ENCODE data around the gene SLC35E2B.
"Not testable (repeated sequence)": the region's sequence is repeated elsewhere in the genome, so short reads cannot be mapped to it uniquely, and the experiment has no call there.

SLC35E2B gene

DNA sequence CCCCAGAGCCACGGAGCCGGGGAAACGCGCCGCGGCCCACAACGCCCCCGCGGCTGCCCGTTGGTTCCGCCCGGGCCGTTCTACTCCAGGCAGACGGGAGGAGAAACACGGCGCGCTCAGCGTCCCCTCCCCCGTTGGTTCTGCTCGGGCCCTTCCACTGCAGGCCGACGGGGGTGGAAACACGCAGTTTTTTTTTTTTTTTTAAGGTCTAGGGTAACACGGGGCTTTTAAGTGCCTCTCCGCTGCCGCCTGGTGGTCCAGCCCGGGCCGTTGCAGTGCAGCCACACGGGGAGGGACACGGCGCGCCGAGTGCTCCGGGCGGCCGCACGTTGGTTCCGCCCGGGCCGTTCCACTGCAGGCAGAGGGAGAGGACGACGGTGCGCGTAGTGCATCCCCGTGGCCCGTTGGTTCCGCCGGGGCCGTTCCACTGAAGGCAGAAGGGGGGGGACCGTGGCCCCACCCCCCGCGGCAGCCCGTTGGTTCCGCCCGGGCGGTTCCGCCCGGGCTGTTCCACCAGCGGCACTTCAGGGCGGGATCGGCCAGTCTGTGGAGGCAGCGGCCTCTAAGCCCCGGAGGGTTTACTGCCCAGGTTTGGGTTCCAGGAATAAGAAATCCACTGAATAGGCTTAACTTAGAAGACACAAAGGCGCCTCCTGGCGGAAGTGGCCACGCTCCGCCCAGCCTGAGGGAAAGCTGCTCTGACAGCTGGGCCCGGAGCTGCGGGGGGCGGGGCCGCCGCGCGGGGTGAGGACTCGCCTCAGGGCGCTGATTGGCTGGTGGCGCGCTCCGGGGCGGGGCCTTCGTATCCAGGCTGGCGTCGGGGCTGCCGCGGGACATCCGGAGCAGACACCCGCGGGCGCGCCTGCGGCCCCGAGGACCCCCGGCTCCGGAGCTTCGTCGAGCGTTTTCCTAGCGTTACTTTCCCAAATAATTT, at the start of gene SLC35E2B:
SLC35E2B (minus strand) TSS at position 82 of the 934 bp plus-strand sequence. CDS start 16,096 bp downstream, outside the sequence.
- H3K36me3 ChIP-seq (ENCODE audit: insufficient read depth, low read length); H3K4me1 ChIP-seq (ENCODE audit: insufficient read depth, low read length); H3K9me3 ChIP-seq (ENCODE audit: control insufficient read depth, insufficient read depth, low read length): not testable (repeated sequence)
- peak within 1 kb of the TSS; percentile 51; the same call in 1 of the 2 replicates for H3K9ac ChIP-seq (ENCODE audit: low read depth, low read length)

DNA sequence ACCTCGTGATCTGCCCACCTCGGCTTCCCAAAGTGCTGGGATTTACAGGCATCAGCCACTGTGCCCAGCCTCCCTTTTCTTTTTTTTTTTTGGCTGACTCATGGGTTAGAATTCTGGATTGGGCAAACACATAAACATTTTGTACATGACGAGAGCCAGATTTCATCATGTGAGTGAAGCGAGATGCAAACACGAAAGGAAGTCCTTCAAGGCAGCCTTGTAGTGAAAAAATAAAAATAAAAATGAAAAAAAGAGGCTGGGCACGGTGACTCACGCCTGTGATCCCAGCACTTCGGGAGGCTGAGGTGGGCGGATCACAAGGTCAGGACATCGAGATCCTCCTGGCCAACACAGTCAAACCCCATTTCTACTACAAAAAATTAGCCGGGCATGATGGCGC, 48.4 kb upstream of the SLC35E2B start:
- not testable (repeated sequence) for H3K4me1 ChIP-seq (ENCODE audit: insufficient read depth, low read length); H3K36me3 ChIP-seq (ENCODE audit: insufficient read depth, low read length); H3K9me3 ChIP-seq (ENCODE audit: control insufficient read depth, insufficient read depth, low read length); H3K9ac ChIP-seq (ENCODE audit: low read depth, low read length)

DNA sequence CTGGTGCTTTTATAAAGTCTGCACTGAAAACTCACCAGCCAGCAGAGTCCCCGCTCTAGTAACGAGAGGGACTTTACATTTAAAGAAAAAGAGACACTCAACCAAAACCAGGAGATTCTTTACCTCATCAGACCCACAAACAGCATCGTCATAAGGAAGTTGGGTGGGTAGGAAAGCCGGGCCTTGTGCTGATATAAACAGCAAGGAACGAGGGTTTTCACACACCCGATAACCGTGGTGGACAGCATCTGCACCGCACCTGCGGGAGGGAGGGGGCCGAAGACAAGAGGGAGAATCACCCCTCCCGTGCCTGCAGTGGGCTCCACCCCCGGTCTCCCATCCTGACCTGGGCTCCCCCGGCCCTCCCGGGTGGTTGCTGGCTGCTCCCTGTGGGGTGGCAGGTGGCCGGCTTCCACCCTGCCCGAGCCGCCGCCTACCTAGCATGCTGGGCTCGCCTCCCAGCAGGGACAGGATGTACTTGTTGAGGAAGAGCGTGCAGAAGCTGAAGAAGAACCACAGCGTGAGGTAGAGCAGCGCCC, 46.3 kb upstream of the SLC35E2B start:
- H3K4me1 ChIP-seq (ENCODE audit: insufficient read depth, low read length); H3K36me3 ChIP-seq (ENCODE audit: insufficient read depth, low read length); H3K9ac ChIP-seq (ENCODE audit: low read depth, low read length); H3K9me3 ChIP-seq (ENCODE audit: control insufficient read depth, insufficient read depth, low read length): not testable (repeated sequence)

DNA sequence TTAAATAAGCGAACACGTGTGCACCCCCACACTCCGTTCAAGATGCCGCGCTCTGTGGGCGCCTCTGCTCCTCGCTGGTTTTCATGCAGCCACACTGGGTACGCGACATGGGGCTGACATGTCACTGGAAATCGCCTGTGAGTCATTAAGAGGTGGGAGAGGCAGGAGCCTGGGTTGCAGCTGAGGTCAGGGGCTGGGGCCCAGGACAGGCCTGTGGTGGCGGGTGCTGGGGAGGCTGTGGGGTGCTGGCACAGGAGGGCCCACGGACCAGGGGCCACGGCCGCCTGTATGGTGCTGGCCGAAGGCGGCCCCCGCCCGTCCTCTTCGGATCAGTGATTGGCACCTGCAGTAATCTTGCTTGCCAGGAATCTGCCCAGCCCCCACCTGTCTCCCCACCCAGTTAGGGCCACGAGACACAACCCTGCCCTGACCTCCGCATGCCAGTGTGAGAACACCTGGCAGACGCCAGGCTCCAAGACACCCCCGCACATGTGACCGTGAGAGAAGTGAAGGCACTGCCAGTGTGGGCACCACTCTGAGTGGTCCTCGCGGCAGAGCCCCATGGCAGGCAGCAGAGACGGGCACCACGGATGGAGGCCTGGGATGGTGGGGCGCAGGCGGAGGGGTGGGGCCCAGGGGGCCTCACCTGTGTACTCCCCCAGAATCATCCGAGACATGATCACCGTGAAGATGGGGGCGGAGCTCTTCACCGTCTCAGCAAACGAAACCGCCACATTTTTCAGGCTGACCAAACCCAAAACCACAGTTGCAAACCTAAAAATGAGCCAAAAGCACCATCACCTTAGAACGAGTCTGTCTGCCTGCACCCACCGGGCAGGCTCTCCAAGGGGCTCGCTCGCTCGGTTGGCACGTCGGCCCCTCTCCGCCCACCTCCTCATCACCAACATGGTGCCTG, 45.3 kb upstream of the SLC35E2B start:
- H3K9me3 ChIP-seq (ENCODE audit: control insufficient read depth, insufficient read depth, low read length); H3K4me1 ChIP-seq (ENCODE audit: insufficient read depth, low read length); H3K36me3 ChIP-seq (ENCODE audit: insufficient read depth, low read length); H3K9ac ChIP-seq (ENCODE audit: low read depth, low read length): not testable (repeated sequence)

DNA sequence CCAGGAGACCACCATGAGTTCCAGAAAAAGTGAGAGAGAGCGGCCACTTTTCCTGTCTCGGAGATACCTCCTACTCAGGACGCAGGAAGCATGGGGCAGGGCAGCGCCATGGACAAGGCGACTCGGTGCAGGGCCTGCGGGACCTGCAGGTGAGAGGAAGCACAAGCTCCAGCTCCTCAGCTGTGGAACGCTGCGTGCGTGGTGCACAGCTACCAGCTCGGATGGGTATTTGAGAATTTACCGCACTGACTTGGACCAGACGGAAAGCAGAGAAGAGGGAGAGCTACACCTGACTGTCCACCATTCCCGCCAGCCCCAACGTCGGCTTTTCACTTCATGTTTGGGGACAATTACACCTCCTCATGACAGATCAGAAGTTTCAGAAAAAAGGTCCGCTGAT, 39.8 kb upstream of the SLC35E2B start:
- Histone ChIP-seq H3K9ac (ENCODE audit: low read depth, low read length) (no peak overlapping the region), H3K36me3 (ENCODE audit: insufficient read depth, low read length) (no peaks in the 10 kb centered on the region; the same call in 1 of the 2 replicates), H3K9me3 (ENCODE audit: control insufficient read depth, insufficient read depth, low read length) (no peaks in the 10 kb centered on the region), H3K4me1 (ENCODE audit: insufficient read depth, low read length) (no peaks in the 10 kb centered on the region)

DNA sequence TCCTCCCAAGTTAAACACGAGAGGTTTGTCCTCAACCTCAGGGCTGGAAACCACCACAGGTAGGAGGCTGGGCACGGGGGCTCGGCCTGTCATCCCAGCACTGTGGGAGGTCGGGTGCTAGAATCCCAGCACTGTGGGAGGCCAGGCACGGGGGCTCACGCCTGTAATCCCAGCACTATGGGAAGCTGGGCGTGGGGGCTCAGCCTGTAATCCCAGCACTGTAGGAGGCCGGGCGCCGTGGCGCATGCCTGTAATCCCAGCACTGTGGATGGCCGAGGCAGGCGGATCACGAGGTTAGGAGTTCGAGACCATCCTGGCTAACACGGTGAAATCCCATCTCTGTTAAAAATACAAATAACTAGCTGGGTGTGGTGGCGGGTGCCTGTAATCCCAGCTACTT, 38.3 kb upstream of the SLC35E2B start:
- no peak overlapping the region for H3K9ac ChIP-seq (ENCODE audit: low read depth, low read length)
- no peaks in the 10 kb centered on the region; the same call in 1 of the 2 replicates for H3K36me3 ChIP-seq (ENCODE audit: insufficient read depth, low read length)
- no peaks in the 10 kb centered on the region for H3K4me1 ChIP-seq (ENCODE audit: insufficient read depth, low read length)
- H3K9me3 ChIP-seq (ENCODE audit: control insufficient read depth, insufficient read depth, low read length) = no peaks in the 10 kb centered on the region

DNA sequence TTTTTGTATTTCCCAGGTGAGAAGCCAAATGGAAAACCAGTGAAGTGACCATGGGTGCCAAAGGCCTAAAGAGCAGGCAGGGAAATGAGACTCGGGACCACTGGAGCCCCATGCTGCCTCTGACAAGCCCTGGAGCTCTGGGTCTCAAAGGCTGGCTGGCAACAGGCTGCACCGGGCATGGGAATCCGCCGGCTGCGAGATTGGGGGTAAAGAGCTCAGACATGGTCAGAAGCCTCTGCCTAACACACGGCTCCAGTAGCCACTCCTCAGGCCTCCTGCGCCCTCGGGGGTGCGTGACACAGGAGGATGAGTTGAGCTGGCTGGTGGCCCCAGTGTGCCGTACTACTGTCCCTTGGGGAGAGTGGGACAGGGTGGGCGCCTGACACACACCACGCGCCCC, 37.6 kb upstream of the SLC35E2B start:
- H3K36me3 ChIP-seq (ENCODE audit: insufficient read depth, low read length); H3K9me3 ChIP-seq (ENCODE audit: control insufficient read depth, insufficient read depth, low read length); H3K4me1 ChIP-seq (ENCODE audit: insufficient read depth, low read length); H3K9ac ChIP-seq (ENCODE audit: low read depth, low read length): not testable (repeated sequence)

DNA sequence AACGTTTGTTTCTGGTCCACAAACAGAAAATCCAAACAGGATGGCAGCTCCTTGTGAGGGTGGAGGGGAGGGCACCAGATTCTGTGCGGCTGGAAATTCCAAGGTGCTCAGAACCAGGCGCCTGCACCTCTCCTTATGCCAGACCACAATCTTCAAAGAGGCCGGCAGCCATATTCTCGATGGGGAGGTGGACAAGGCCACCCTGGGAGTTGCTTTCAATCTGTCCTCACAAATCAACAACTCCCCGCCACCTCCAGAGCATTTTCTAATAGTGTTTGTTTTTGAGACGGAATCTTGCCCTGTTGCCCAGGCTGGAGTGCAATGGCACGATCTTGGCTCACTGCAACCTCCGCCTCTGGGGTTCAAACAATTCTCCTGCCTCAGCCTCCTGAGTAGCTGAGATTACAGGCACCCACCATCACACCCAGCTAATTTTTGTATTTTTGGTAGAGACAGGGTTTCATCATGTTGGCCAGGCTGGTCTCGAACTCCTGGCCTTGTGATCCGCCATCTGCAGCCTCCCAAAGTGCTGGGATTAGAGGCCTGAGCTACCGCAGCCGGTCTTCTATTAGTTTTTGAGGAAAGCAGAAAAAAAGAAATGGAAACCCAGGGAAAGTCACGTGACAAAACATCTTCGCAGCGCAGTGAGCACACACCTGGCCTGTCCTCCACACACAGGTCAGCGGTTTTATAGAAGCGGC, 36.7 kb upstream of the SLC35E2B start:
- H3K9me3 ChIP-seq (ENCODE audit: control insufficient read depth, insufficient read depth, low read length); H3K36me3 ChIP-seq (ENCODE audit: insufficient read depth, low read length); H3K9ac ChIP-seq (ENCODE audit: low read depth, low read length); H3K4me1 ChIP-seq (ENCODE audit: insufficient read depth, low read length): not testable (repeated sequence)

DNA sequence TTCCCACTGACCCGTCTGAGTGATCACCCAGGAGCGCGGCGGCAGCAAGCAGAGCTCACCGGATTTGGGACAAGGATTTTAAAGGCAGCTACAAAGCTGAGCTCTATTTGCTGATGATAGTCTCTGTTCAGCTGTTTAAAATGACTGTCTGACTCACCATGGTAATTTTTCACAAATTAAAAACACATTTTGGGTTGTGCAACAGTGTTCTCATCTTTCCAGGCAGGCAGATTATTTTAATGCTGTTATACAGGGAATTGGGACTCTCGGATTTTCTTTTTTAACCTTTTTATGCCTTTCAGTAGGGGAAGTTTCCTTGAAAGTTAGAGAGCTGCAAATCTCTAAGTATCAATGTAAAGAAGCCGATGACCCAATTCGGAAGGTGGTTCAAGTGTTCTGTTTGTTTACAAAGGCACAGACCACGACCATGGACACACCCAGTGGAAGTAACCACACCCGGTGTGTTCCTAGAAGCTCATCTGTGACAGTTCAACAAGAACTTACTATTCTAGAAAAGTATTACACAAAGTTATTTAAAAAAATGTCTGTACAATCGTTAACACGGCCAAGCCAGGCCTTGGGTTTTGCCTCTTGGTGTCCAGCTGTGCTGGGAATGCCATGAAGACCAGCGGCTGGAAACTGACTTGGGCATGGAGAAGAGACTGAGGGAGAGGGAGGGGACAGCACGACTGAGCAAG, 35.9 kb upstream of the SLC35E2B start:
- H3K9ac ChIP-seq (ENCODE audit: low read depth, low read length); H3K9me3 ChIP-seq (ENCODE audit: control insufficient read depth, insufficient read depth, low read length); H3K4me1 ChIP-seq (ENCODE audit: insufficient read depth, low read length); H3K36me3 ChIP-seq (ENCODE audit: insufficient read depth, low read length): not testable (repeated sequence)

DNA sequence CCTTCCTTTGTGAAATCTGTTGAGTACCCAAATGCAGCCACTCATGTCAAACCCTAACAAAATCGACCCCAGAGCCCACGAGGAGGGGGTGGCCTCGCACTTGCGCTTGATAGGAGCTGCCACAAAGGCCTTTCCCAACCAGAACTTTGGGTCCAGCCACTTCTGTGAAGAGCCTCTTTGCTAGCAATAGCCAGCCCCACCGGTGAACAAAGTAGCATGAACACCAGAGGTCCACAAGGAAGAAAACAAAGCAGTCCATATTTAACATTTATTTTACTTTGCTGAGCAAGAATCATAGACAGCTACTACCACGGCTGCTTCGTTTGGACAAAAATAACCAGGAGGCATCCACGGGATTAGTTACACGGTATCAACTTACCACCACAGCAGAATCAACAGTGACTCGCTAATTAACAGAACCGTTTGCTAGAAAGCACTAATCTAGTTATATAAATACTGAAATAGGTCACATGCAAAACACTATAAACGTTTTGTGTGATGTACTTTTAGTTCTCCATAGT, 34.6 kb upstream of the SLC35E2B start:
- not testable (repeated sequence) for H3K9ac ChIP-seq (ENCODE audit: low read depth, low read length); H3K9me3 ChIP-seq (ENCODE audit: control insufficient read depth, insufficient read depth, low read length); H3K36me3 ChIP-seq (ENCODE audit: insufficient read depth, low read length); H3K4me1 ChIP-seq (ENCODE audit: insufficient read depth, low read length)

DNA sequence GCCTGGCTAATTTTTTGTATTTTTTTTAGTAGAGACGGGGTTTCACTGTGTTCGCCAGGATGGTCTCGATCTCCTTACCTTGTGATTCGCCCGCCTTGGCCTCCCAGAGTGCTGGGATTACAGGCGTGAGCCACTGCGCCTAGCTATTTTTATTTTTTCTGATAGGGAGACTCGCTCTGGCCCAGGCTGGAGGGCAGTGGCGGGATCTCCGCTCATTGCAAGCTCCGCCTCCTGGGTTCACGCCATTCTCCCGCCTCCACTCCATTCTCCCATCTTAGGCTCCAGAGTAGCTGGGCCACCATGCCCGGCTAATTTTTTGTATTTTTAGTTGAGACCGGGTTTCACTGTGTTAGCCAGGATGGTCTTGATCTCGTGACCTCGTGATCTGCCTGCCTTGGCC, 33.5 kb upstream of the SLC35E2B start:
- H3K9ac ChIP-seq (ENCODE audit: low read depth, low read length); H3K4me1 ChIP-seq (ENCODE audit: insufficient read depth, low read length); H3K36me3 ChIP-seq (ENCODE audit: insufficient read depth, low read length); H3K9me3 ChIP-seq (ENCODE audit: control insufficient read depth, insufficient read depth, low read length): not testable (repeated sequence)

DNA sequence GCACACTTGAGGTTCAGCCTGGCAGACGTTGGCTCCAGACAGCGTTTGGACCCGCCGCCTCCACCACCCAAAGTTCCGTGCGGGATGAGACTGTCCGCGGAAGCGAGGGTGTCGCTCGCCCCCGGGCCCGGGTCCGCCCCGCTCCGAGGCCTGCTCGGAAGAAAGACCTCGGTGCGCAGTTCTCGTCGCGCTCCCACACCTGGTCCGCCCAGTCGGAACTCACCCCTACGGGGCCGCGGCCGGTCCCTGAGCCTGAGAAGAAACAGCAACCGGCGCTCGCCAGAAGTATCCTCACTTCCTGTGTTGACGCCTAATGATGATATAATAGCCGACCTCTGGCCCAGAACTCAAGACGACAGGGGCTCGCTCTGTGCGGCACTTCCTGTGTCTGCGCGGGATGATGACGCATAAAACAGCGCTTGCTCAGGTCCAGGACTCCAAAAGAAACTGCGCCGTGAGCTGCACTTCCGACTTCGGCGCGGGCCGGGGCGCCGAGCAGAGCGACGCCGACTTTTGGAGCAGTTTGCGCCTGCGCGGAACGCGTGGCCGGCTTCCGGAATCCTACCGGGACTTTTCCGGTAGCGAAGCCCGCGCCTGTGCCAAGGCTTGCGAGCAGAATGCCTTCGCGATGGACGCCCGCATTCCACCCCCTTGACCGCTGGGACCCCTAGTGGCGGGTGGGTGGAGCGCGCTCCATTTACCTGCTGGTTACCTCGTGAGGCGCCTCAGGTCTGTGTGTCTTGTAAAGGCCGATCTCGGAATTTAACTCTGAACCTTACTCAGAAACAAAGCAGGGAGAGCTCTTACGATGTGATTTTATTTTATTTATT, 31.7 kb upstream of the SLC35E2B start, which contains the start of gene CDK11A:
CDK11A (minus strand) TSS at position 323 of the 830 bp plus-strand sequence. CDS start 1,539 bp downstream, outside the sequence.
- H3K9ac ChIP-seq (ENCODE audit: low read depth, low read length) = peak within 1 kb of the TSS; percentile 75; the same call in 1 of the 2 replicates
- H3K36me3 ChIP-seq (ENCODE audit: insufficient read depth, low read length); H3K9me3 ChIP-seq (ENCODE audit: control insufficient read depth, insufficient read depth, low read length); H3K4me1 ChIP-seq (ENCODE audit: insufficient read depth, low read length): not testable (repeated sequence)

DNA sequence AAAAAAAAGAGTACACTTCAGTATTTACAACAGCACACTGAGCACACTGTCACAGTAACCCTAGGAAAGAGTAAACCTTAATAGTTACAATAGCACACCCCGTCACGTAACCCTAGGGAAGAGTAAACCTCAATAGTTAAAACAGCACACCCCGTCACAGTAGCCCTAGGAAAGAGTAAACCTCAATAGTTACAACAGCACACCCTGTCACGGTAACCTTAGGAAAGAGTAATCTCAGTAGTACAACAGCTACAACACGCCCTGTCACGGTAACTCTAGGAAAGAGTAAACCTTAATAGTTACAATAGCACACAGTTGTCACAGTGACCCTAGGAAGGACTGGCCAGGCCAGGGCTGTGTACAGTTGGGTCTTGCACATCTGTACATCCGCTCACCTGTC, 28.6 kb upstream of the SLC35E2B start:
- no peak overlapping the region for H3K9ac ChIP-seq (ENCODE audit: low read depth, low read length)
- H3K36me3 ChIP-seq (ENCODE audit: insufficient read depth, low read length) = peaks cover 3% of the 10 kb centered on the region; the same call in 1 of the 2 replicates
- H3K4me1 ChIP-seq (ENCODE audit: insufficient read depth, low read length) = no peaks in the 10 kb centered on the region
- H3K9me3 ChIP-seq (ENCODE audit: control insufficient read depth, insufficient read depth, low read length) = no peaks in the 10 kb centered on the region
